Suprapubic skin (tissue), 4 donors: ENCODE data around the gene BNC2. TPM values are rescaled to one million over a fixed set of nuclear protein-coding genes. Genes with fewer than 3 reads are reported as not detected.

Experiments used
- DNase-seq, 2 donors: peaks; one replicate each; pipeline ENCODE4 v3.0.0-alpha.2; 2019; ENCODE audit warnings: low spot score in 2 of 2
- H3K27ac ChIP-seq: fragments of 200-600 bp; sonication (generic); one replicate; pipeline ENCODE4 v1.5.1; 2019
- H3K27me3 ChIP-seq: fragments of 200-600 bp; sonication (generic); one replicate; pipeline ENCODE4 v1.5.1; 2019
- H3K36me3 ChIP-seq: fragments of 200-600 bp; sonication (generic); one replicate; pipeline ENCODE4 v1.5.1; 2019
- H3K4me1 ChIP-seq: fragments of 200-600 bp; sonication (generic); one replicate; pipeline ENCODE4 v1.5.1; 2019
- H3K4me3 ChIP-seq: fragments of 200-600 bp; sonication (generic); one replicate; pipeline ENCODE4 v1.5.1; 2019; ENCODE audit warnings: mild to moderate bottlenecking
- H3K9me3 ChIP-seq: fragments of 200-600 bp; sonication (generic); one replicate; pipeline ENCODE4 v1.5.1; 2019
- CTCF ChIP-seq, 2 donors: fragments of 200-600 bp in 1 of 2; fragments of 450-650 bp in 1 of 2; sonication (generic) in 1 of 2; IDR thresholded peaks; one replicate each; pipeline ENCODE4 v1.5.1; 2016 to 2019; ENCODE audit warnings: antibody characterized with exemption in 2 of 2, mild to moderate bottlenecking in 1 of 2, moderate library complexity in 1 of 2
- EP300 ChIP-seq: sonication (generic); formaldehyde crosslinking; IDR thresholded peaks from one replicate; pipeline ENCODE4 v1.6.1; 2017; ENCODE audit warnings: antibody characterized with exemption
- POLR2A ChIP-seq, 2 donors: fragments of 450-650 bp; IDR thresholded peaks; one replicate each; pipeline ENCODE4 v1.6.1; 2017; ENCODE audit warnings: antibody characterized with exemption in 2 of 2, mild to moderate bottlenecking in 2 of 2, moderate library complexity in 2 of 2
- POLR2AphosphoS5 ChIP-seq, 3 donors: sonication (generic); formaldehyde crosslinking; IDR thresholded peaks; one replicate each; pipeline ENCODE4 v1.6.1; 2017; ENCODE audit warnings: antibody characterized with exemption in 3 of 3
- WGBS: methylation state at CpG from one replicate; pipeline ENCODE4 v1.1.5; 2018; 5-methylcytosine and 5-hydroxymethylcytosine counted together
- total RNA-seq, 4 donors: library from RNA; depleted of rRNA; stranded (reverse); fragments of >200 nt; gene quantifications; one replicate each; pipeline ENCODE4 v1.1.0, GENCODE V29; 2016

Gene BNC2
- total RNA-seq, 4 donors from 2014 or later, result 6.5 to 12.3 (median 8.9) TPM

GRCh38 chr9:16846367-16846766 lies 24.1 kb downstream of the BNC2 start:
- H3K36me3 ChIP-seq, result no peaks in the 10 kb centered on the region
- TF ChIP-seq POLR2AphosphoS5 (IDR thresholded peaks at IDR 0.05), result no peak
- no peak for TF ChIP-seq EP300
- TF ChIP-seq POLR2A (IDR thresholded peaks at IDR 0.05), result no peak
- TF ChIP-seq CTCF (IDR thresholded peaks at IDR 0.05), result no peak
- H3K27ac ChIP-seq, result no peak overlapping the region
- peaks cover 7% of the 10 kb centered on the region for H3K4me1 ChIP-seq
- no peaks in the 10 kb centered on the region for H3K27me3 ChIP-seq
- no peak for DNase-seq
- 63% methylated on average over 6 of the region's 6 CpGs for WGBS
- H3K9me3 ChIP-seq, result no peaks in the 10 kb centered on the region
- no peak overlapping the region for H3K4me3 ChIP-seq

- H3K27me3 ChIP-seq, result no peaks in the 10 kb centered on the region
- H3K27ac ChIP-seq, result no peak overlapping the region
- WGBS, result 90% methylated on average over 5 of the region's 5 CpGs
- H3K4me3 ChIP-seq, result no peak overlapping the region
- H3K36me3 ChIP-seq, result no peaks in the 10 kb centered on the region
- no peaks in the 10 kb centered on the region for H3K4me1 ChIP-seq
- TF ChIP-seq POLR2A (IDR thresholded peaks at IDR 0.05), result no peak
- no peak for TF ChIP-seq EP300
- no peak for TF ChIP-seq POLR2AphosphoS5 (IDR thresholded peaks at IDR 0.05)
- DNase-seq, result no peak
- H3K9me3 ChIP-seq, result no peaks in the 10 kb centered on the region
Observed at GRCh38 chr9:16834817-16835216, 35.7 kb downstream of the BNC2 start.

GRCh38 chr9:16833296-16833835 lies 37.1 kb downstream of the BNC2 start:
- Histone ChIP-seq H3K27ac (no peak overlapping the region), H3K9me3 (no peaks in the 10 kb centered on the region), H3K27me3 (no peaks in the 10 kb centered on the region), H3K4me3 (no peak overlapping the region), H3K4me1 (peaks cover 9% of the 10 kb centered on the region), H3K36me3 (no peaks in the 10 kb centered on the region)
- TF ChIP-seq POLR2AphosphoS5 (IDR thresholded peaks at IDR 0.05) (no peak), POLR2A (IDR thresholded peaks at IDR 0.05) (no peak), CTCF (IDR thresholded peaks at IDR 0.05) (no peak), EP300 (no peak)
- no peak for DNase-seq
- 63% methylated on average over 3 of the region's 3 CpGs for WGBS

DNA sequence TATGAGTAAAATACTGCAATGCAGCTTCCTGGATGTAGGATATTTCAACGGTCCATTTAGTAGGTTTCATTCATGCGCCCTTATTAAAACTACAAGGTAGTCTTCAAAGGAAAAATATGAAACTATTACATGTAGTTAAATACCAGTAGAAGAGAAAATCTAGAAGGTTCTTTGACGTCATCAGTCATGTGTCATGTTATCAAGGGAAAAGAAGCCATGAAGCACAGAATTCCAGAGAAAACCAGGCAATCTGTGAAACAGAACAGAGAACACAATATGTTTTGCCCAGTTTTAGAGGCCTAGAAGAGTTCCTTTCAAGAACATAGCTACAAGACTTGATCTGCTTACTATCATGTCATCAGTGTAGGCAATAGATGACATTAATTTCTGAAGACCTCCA lies 38.4 kb downstream of the BNC2 start:
- Histone ChIP-seq H3K27ac (no peak overlapping the region), H3K9me3 (no peaks in the 10 kb centered on the region), H3K4me3 (no peak overlapping the region), H3K27me3 (no peaks in the 10 kb centered on the region), H3K4me1 (peaks cover 14% of the 10 kb centered on the region), H3K36me3 (no peaks in the 10 kb centered on the region)
- no peak for TF ChIP-seq CTCF (IDR thresholded peaks at IDR 0.05)
- TF ChIP-seq POLR2A (IDR thresholded peaks at IDR 0.05), result no peak
- no peak for TF ChIP-seq EP300
- no peak for TF ChIP-seq POLR2AphosphoS5 (IDR thresholded peaks at IDR 0.05)
- no peak for DNase-seq
- WGBS, result 91% methylated on average over 3 of the region's 3 CpGs

DNA sequence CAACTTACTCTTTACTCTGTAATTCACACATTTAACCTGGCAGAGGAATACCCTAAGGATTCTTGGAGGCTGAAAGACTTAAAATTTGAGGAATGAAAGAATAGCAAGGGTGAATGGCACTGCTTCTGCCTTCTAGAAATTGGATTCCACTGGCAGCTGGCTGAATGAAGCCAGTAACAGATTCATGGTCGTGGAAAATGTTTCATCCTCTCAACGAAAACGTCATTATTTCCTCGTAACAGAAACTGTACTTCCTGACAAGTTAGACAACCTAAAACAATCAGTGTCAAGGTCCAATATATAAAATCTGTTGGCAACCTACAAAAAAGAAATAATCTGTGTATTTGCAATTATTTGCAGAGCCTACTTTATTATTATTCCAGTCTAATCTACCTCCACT lies 39.7 kb downstream of the BNC2 start:
- TF ChIP-seq POLR2AphosphoS5 (IDR thresholded peaks at IDR 0.05), result no peak
- TF ChIP-seq CTCF (IDR thresholded peaks at IDR 0.05), result no peak
- TF ChIP-seq POLR2A (IDR thresholded peaks at IDR 0.05), result no peak
- WGBS, result 63% methylated on average over 4 of the region's 4 CpGs
- Histone ChIP-seq H3K9me3 (no peaks in the 10 kb centered on the region), H3K4me1 (peaks cover 14% of the 10 kb centered on the region), H3K4me3 (no peak overlapping the region), H3K36me3 (no peaks in the 10 kb centered on the region), H3K27me3 (no peaks in the 10 kb centered on the region), H3K27ac (no peak overlapping the region)
- no peak for DNase-seq
